Nephron (organoid): ENCODE results near the gene SETBP1.

Experiments used
- H3K27ac Mint-ChIP-seq, 3 experiments: 2 replicates each; pipeline ENCODE4 v1.8.0; 2020; ENCODE audit warnings: mixed read lengths in 3 of 3, mild to moderate bottlenecking in 2 of 3, moderate library complexity in 1 of 3
- H3K27me3 Mint-ChIP-seq: 2 replicates; pipeline ENCODE4 v1.8.0; 2021; ENCODE audit warnings: low read depth, mild to moderate bottlenecking, moderate library complexity, mixed read lengths
- H3K36me3 Mint-ChIP-seq: 2 replicates; pipeline ENCODE4 v1.8.0; 2020; ENCODE audit warnings: low read depth, mixed read lengths
- H3K4me1 Mint-ChIP-seq: 2 replicates; pipeline ENCODE4 v1.8.0; 2020; ENCODE audit warnings: mixed read lengths
- H3K4me3 Mint-ChIP-seq, 3 experiments: 2 replicates each; pipeline ENCODE4 v1.8.0; 2020; ENCODE audit warnings: mild to moderate bottlenecking in 3 of 3, mixed read lengths in 3 of 3, moderate library complexity in 2 of 3
- H3K9me3 Mint-ChIP-seq: 2 replicates; pipeline ENCODE4 v1.8.0; 2020; ENCODE audit warnings: mixed read lengths
- TF ChIP-seq, protein P1 (sequence below), 3 experiments: fragments of 200-600 bp; sonication (generic); IDR thresholded peaks; one replicate each; pipeline ENCODE4 v1.5.0; 2021; ENCODE audit warnings: antibody characterized with exemption in 3 of 3; ENCODE audit not compliant: unreplicated experiment in 3 of 3

The SETBP1 gene

DNA sequence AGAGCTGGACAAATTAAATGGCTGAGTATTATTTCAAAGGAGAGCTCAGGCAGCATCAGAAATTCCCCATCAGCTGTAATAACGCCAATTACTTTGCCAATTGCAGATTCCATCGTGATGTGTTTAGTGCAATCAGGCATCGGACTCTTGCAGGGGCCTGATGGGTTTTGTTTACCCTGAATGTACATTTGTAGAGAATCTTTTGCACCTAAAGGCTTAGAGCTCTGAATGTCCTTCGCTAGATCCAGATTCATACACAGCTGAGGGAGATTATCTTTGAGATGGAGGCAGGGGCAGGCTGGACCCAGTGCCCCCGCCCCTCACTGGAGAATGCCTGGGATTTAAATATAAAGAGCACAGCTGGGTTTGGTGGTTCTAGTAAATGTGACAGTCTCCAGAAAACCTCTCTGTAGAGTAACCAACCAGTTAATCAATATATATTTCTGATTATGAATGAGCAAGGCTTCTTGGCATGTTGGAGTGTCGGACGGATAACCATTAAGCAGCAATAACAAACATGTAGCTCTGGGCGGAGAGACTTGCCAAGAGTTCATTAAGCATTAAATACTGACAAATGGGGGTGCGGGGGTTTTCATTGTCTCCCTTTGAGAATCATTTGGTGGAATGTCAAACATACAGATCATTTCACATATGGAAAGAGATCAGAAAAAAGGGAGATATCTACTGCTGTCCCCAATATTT, 200.9 kb downstream of the SETBP1 start:
- H3K27me3 Mint-ChIP-seq: no peaks in the 10 kb centered on the region
- TF ChIP-seq, protein P1, sequence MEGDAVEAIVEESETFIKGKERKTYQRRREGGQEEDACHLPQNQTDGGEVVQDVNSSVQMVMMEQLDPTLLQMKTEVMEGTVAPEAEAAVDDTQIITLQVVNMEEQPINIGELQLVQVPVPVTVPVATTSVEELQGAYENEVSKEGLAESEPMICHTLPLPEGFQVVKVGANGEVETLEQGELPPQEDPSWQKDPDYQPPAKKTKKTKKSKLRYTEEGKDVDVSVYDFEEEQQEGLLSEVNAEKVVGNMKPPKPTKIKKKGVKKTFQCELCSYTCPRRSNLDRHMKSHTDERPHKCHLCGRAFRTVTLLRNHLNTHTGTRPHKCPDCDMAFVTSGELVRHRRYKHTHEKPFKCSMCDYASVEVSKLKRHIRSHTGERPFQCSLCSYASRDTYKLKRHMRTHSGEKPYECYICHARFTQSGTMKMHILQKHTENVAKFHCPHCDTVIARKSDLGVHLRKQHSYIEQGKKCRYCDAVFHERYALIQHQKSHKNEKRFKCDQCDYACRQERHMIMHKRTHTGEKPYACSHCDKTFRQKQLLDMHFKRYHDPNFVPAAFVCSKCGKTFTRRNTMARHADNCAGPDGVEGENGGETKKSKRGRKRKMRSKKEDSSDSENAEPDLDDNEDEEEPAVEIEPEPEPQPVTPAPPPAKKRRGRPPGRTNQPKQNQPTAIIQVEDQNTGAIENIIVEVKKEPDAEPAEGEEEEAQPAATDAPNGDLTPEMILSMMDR (IDR thresholded peaks at IDR 0.05; ENCODE audit: unreplicated experiment in 3 of 3): no peak
- H3K27ac Mint-ChIP-seq: peak overlapping the region; percentile 18 to 69 (median 61)
- H3K36me3 Mint-ChIP-seq: peaks cover 38% of the 10 kb centered on the region
- H3K4me1 Mint-ChIP-seq: peaks cover 75% of the 10 kb centered on the region
- H3K4me3 Mint-ChIP-seq: no peak overlapping the region
- H3K9me3 Mint-ChIP-seq: no peaks in the 10 kb centered on the region

DNA sequence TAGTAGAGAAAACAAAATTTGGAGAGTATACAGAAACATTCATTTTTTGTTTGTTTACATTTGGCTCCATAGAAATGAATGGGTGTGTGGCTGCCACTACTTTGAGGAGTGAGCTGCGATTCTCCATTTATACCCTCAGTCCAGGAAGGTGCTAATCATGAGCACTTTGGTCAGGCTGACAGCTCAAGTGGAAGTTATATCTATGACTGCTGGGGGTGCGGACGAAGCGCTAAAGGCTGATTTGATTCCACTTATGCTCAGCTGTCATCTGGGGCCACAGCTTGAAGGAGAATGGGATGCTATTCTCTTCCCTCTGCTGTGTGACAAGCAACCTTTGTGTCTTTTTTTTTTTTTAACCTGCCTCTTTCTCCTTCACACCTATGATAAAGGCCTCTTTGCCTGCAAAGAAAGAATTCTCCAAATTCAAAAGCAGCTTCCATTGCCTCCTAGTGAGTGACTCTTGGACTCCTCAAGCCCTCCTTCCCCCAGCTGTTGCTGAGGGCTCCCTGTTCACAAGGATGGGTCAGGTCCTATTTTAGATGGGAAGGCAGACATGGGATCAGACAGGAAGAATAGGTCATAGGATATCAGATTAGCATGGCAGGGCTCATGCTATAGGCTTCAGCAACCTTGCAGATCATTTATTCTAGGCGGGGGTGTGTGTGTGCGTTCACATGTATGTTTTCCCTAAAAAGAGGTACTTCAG, 201.6 kb downstream of the SETBP1 start:
- Mint-ChIP-seq H3K4me3 (no peak overlapping the region), H3K9me3 (no peaks in the 10 kb centered on the region), H3K36me3 (peaks cover 31% of the 10 kb centered on the region), H3K27ac (peak overlapping the region in 2 of 3 experiments; percentile 49 to 61), H3K27me3 (no peaks in the 10 kb centered on the region), H3K4me1 (peaks cover 73% of the 10 kb centered on the region)
- TF ChIP-seq, protein P1 (IDR thresholded peaks at IDR 0.05; ENCODE audit: unreplicated experiment in 3 of 3): no peak

DNA sequence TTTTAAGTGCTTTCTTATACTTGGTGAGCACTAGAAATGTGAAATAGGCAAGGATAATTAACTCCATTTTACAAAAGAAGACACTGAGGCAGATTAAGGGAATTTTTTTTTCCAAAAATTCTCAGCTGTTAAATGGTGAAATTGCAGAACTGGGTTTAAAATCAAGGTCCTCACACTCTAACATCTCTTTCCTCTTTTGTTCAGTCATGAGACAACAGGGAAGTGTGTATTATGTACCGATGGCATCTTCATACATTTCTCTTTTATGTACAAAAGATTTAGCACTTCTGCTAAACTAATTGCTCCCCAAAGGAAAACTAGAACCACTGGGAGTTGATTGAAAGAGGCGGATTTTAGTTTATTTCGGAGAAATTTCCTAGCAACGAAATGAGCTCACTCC, 203.0 kb downstream of the SETBP1 start:
- H3K9me3 Mint-ChIP-seq: no peaks in the 10 kb centered on the region
- TF ChIP-seq, protein P1 (IDR thresholded peaks at IDR 0.05; ENCODE audit: unreplicated experiment in 3 of 3): no peak
- peaks cover 71% of the 10 kb centered on the region for H3K4me1 Mint-ChIP-seq
- H3K27ac Mint-ChIP-seq: peak overlapping the region in 2 of 3 experiments; percentile 17 to 61
- H3K4me3 Mint-ChIP-seq: no peak overlapping the region
- peaks cover 21% of the 10 kb centered on the region for H3K36me3 Mint-ChIP-seq
- H3K27me3 Mint-ChIP-seq: no peaks in the 10 kb centered on the region

- TF ChIP-seq, protein P1 (IDR thresholded peaks at IDR 0.05; ENCODE audit: unreplicated experiment in 3 of 3): no peak
- Mint-ChIP-seq H3K4me3 (no peak overlapping the region), H3K9me3 (no peaks in the 10 kb centered on the region), H3K36me3 (peaks cover 19% of the 10 kb centered on the region), H3K27ac (no peak overlapping the region), H3K4me1 (peaks cover 73% of the 10 kb centered on the region), H3K27me3 (no peaks in the 10 kb centered on the region)
These were observed 203.7 kb downstream of the SETBP1 start for GRCh38 chr18:44884431-44884830.

GRCh38 chr18:44885507-44885906, 204.8 kb downstream of the SETBP1 start:
- TF ChIP-seq, protein P1 (IDR thresholded peaks at IDR 0.05; ENCODE audit: unreplicated experiment in 3 of 3): no peak
- Mint-ChIP-seq H3K27ac (no peak overlapping the region), H3K36me3 (peaks cover 14% of the 10 kb centered on the region), H3K4me3 (no peak overlapping the region), H3K27me3 (no peaks in the 10 kb centered on the region), H3K9me3 (no peaks in the 10 kb centered on the region), H3K4me1 (peaks cover 63% of the 10 kb centered on the region)
